SKM-1 (cell line): ENCODE results near the gene NHLRC1.

Source experiments
- DNase-seq: peaks from one replicate; lab custom pipeline; 2025; ENCODE audit not compliant: unreplicated experiment; lab: John Stamatoyannopoulos, UW

NHLRC1 gene

GRCh38 chr6:18088419-18089296 is 33.8 kb downstream of the NHLRC1 start:
- DNase-seq, result no peak

GRCh38 chr6:18087396-18088165 is 34.9 kb downstream of the NHLRC1 start:
- no peak for DNase-seq

DNA sequence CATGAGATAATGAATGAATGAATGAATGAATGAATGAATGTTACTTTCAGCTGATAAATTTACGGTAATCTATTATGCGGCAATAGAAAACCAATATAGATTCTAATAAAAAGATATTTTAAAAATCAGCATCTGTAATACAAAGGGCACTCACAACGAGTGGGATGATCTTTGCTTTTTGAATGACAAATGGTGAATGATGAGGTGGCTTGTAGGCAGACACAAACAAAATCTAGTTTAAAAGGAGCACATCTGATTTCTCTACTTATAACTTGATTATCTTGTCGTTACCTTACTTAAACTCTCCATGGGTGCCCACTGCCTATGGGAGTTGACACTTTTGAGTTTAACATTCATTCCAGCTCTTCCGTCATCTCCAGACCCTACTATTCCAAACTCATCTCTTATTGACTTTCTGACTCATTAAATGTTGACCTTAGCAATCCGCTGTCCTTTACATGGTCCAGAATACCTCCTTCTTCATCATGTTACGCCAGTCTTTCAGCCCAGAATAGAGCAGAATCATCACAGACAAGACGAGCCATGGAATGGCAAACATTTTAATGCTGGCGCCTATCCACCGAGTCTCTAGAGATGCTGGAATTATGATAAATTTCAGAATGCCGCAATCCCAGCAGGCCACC is 41.3 kb downstream of the NHLRC1 start:
- DNase-seq, result no peak

DNA sequence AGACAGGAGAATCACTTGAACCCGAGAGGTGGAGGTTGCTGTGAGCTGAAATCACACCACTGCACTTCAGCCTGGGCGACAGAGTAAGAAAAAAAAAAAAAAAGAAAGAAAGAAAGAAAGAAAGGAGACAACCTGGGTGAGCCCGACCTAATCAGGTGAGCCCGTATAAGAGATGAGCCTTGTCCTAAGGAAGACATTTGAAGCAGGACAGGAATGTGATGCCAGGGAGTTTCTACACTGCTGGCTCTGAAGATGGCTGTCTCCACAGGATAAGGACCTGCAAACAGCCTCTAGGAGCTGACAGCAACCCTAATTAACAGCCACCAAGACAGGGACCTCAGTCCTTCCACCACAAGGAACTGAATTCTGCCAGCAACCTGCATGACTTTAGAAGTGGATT is 41.9 kb downstream of the NHLRC1 start:
- no peak for DNase-seq

GRCh38 chr6:18078866-18079265 is 43.6 kb downstream of the NHLRC1 start:
- DNase-seq, result no peak

GRCh38 chr6:18076231-18076630 is 46.2 kb downstream of the NHLRC1 start:
- DNase-seq, result no peak

- DNase-seq, result no peak
Observed at GRCh38 chr6:18072841-18073240, 49.6 kb downstream of the NHLRC1 start.

DNA sequence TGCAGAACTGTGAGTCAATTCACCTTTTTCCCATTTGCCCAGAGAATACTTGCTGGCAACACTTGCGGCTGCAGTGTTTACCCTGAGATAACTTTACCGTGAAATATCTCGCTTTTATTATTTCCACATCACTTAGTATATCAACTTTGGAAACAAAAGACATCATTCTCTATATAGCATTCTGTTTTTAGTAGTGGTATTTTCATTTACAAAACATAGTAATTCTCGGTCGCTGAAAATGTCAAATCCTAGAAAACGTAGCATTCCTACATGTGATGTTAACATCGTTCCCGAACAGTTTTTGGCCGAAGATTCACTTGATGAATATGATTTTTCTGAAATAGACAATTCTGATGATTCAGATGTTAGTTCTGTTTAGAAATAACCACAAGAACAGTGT is 52.0 kb downstream of the NHLRC1 start:
- no peak for DNase-seq
